ENCODE results near the gene STRAP.

GRCh38 chr12:15880721-15881120 is 1.5 kb upstream of the STRAP start:
- TF ChIP-seq CTCF (IDR thresholded peaks at IDR 0.05; ENCODE audit: control extremely low read depth in 1 of 3, insufficient read depth in 1 of 3, low read depth in 1 of 3, low read length in 3 of 3) (no peak), JUND (IDR thresholded peaks at IDR 0.05; ENCODE audit: low read length) (no peak), ASH2L (IDR thresholded peaks at IDR 0.05; ENCODE audit: low read length) (no peak), CBX8 (IDR thresholded peaks at IDR 0.05; ENCODE audit: borderline replicate concordance, low read depth, low read length) (no peak), SAP30 (IDR thresholded peaks at IDR 0.05; ENCODE audit: insufficient read depth, insufficient replicate concordance, low read length) (no peak), POLR2A (IDR thresholded peaks at IDR 0.05; ENCODE audit: control extremely low read depth in 1 of 2, low read depth in 2 of 2, low read length in 2 of 2) (no peak), ZNF274 (IDR thresholded peaks at IDR 0.05; ENCODE audit: borderline replicate concordance, extremely low read depth, low read length) (no peak), POLR2AphosphoS5 (IDR thresholded peaks at IDR 0.05; ENCODE audit: low read depth, low read length) (no peak), USF2 (IDR thresholded peaks at IDR 0.05; ENCODE audit: low read length) (no peak), TAF1 (IDR thresholded peaks at IDR 0.05; ENCODE audit: low read depth, low read length) (no peak), CHD7 (IDR thresholded peaks at IDR 0.05; ENCODE audit: insufficient replicate concordance, low read length) (no peak), EGR1 (IDR thresholded peaks at IDR 0.05; ENCODE audit: borderline replicate concordance, low read depth, low read length) (no peak), SP4 (IDR thresholded peaks at IDR 0.05; ENCODE audit: low read length) (no peak)

All from H1 (cell line).